ENCODE results near the gene CELF4.

CELF4 gene

GRCh38 chr18:37486848-37487247, 78.8 kb downstream of the CELF4 start:
- Histone ChIP-seq H3K36me3 (ENCODE audit: insufficient read depth, low read length) (no peaks in the 10 kb centered on the region), H3K9me3 (ENCODE audit: low read depth, low read length) (no peaks in the 10 kb centered on the region), H3K27ac (no peak overlapping the region), H3K4me3 (no peak overlapping the region), H3K9ac (ENCODE audit: insufficient read length) (no peak overlapping the region)
- no peak for DNase-seq (ENCODE audit: low read depth, low spot score)
- no peak for TF ChIP-seq EZH2 (IDR thresholded peaks at IDR 0.05)
- no peak for TF ChIP-seq FOXP2 (optimal IDR thresholded peaks at IDR 0.05; ENCODE audit: control extremely low read depth, extremely low read length, insufficient read depth)
- TF ChIP-seq POLR2AphosphoS5 (IDR thresholded peaks at IDR 0.05; ENCODE audit: borderline replicate concordance, low read depth, low read length) = no peak

GRCh38 chr18:37484983-37485834, 80.4 kb downstream of the CELF4 start:
- DNase-seq (ENCODE audit: low read depth, low spot score) = no peak
- TF ChIP-seq POLR2AphosphoS5 (IDR thresholded peaks at IDR 0.05; ENCODE audit: borderline replicate concordance, low read depth, low read length) = no peak
- TF ChIP-seq FOXP2 (optimal IDR thresholded peaks at IDR 0.05; ENCODE audit: control extremely low read depth, extremely low read length, insufficient read depth) = no peak
- Histone ChIP-seq H3K9ac (ENCODE audit: insufficient read length) (no peak overlapping the region), H3K27ac (no peak overlapping the region), H3K9me3 (ENCODE audit: low read depth, low read length) (no peaks in the 10 kb centered on the region), H3K4me3 (no peak overlapping the region), H3K36me3 (ENCODE audit: insufficient read depth, low read length) (no peaks in the 10 kb centered on the region)

- Histone ChIP-seq H3K36me3 (ENCODE audit: insufficient read depth, low read length) (no peaks in the 10 kb centered on the region), H3K9ac (ENCODE audit: insufficient read length) (no peak overlapping the region), H3K4me3 (no peak overlapping the region), H3K9me3 (ENCODE audit: low read depth, low read length) (no peaks in the 10 kb centered on the region), H3K27ac (no peak overlapping the region)
- no peak for TF ChIP-seq EZH2 (IDR thresholded peaks at IDR 0.05)
- TF ChIP-seq POLR2AphosphoS5 (IDR thresholded peaks at IDR 0.05; ENCODE audit: borderline replicate concordance, low read depth, low read length) = no peak
- no peak for TF ChIP-seq FOXP2 (optimal IDR thresholded peaks at IDR 0.05; ENCODE audit: control extremely low read depth, extremely low read length, insufficient read depth)
- DNase-seq (ENCODE audit: low read depth, low spot score) = no peak
Measured at GRCh38 chr18:37483984-37484819, 81.4 kb downstream of the CELF4 start.

GRCh38 chr18:37483221-37483971, 82.2 kb downstream of the CELF4 start:
- TF ChIP-seq POLR2AphosphoS5 (IDR thresholded peaks at IDR 0.05; ENCODE audit: borderline replicate concordance, low read depth, low read length) (no peak), EZH2 (IDR thresholded peaks at IDR 0.05) (no peak), FOXP2 (optimal IDR thresholded peaks at IDR 0.05; ENCODE audit: control extremely low read depth, extremely low read length, insufficient read depth) (no peak)
- H3K9me3 ChIP-seq (ENCODE audit: low read depth, low read length) = no peaks in the 10 kb centered on the region
- no peak overlapping the region for H3K27ac ChIP-seq
- H3K4me3 ChIP-seq = no peak overlapping the region
- DNase-seq (ENCODE audit: low read depth, low spot score) = no peak
- H3K9ac ChIP-seq (ENCODE audit: insufficient read length) = no peak overlapping the region
- H3K36me3 ChIP-seq (ENCODE audit: insufficient read depth, low read length) = no peaks in the 10 kb centered on the region

GRCh38 chr18:37482433-37482832, 83.2 kb downstream of the CELF4 start:
- no peak for TF ChIP-seq EZH2 (IDR thresholded peaks at IDR 0.05)
- no peak for TF ChIP-seq POLR2AphosphoS5 (IDR thresholded peaks at IDR 0.05; ENCODE audit: borderline replicate concordance, low read depth, low read length)
- TF ChIP-seq FOXP2 (optimal IDR thresholded peaks at IDR 0.05; ENCODE audit: control extremely low read depth, extremely low read length, insufficient read depth) = no peak
- H3K9me3 ChIP-seq (ENCODE audit: low read depth, low read length) = no peaks in the 10 kb centered on the region
- no peak overlapping the region for H3K9ac ChIP-seq (ENCODE audit: insufficient read length)
- no peak for DNase-seq (ENCODE audit: low read depth, low spot score)
- no peak overlapping the region for H3K4me3 ChIP-seq
- H3K27ac ChIP-seq = no peak overlapping the region
- no peaks in the 10 kb centered on the region for H3K36me3 ChIP-seq (ENCODE audit: insufficient read depth, low read length)

GRCh38 chr18:37482002-37482401, 83.6 kb downstream of the CELF4 start:
- H3K9me3 ChIP-seq (ENCODE audit: low read depth, low read length) = no peaks in the 10 kb centered on the region
- no peaks in the 10 kb centered on the region for H3K36me3 ChIP-seq (ENCODE audit: insufficient read depth, low read length)
- TF ChIP-seq EZH2 (IDR thresholded peaks at IDR 0.05) = no peak
- TF ChIP-seq FOXP2 (optimal IDR thresholded peaks at IDR 0.05; ENCODE audit: control extremely low read depth, extremely low read length, insufficient read depth) = no peak
- no peak for TF ChIP-seq POLR2AphosphoS5 (IDR thresholded peaks at IDR 0.05; ENCODE audit: borderline replicate concordance, low read depth, low read length)
- H3K9ac ChIP-seq (ENCODE audit: insufficient read length) = no peak overlapping the region
- no peak overlapping the region for H3K4me3 ChIP-seq
- DNase-seq (ENCODE audit: low read depth, low spot score) = no peak
- no peak overlapping the region for H3K27ac ChIP-seq

GRCh38 chr18:37481491-37481890, 84.1 kb downstream of the CELF4 start:
- Histone ChIP-seq H3K9ac (ENCODE audit: insufficient read length) (no peak overlapping the region), H3K36me3 (ENCODE audit: insufficient read depth, low read length) (no peaks in the 10 kb centered on the region), H3K4me3 (no peak overlapping the region), H3K27ac (no peak overlapping the region), H3K9me3 (ENCODE audit: low read depth, low read length) (no peaks in the 10 kb centered on the region)
- TF ChIP-seq POLR2AphosphoS5 (IDR thresholded peaks at IDR 0.05; ENCODE audit: borderline replicate concordance, low read depth, low read length) = no peak
- no peak for TF ChIP-seq FOXP2 (optimal IDR thresholded peaks at IDR 0.05; ENCODE audit: control extremely low read depth, extremely low read length, insufficient read depth)
- no peak for TF ChIP-seq EZH2 (IDR thresholded peaks at IDR 0.05)
- DNase-seq (ENCODE audit: low read depth, low spot score) = no peak

- Histone ChIP-seq H3K4me3 (no peak overlapping the region), H3K9me3 (ENCODE audit: low read depth, low read length) (no peaks in the 10 kb centered on the region), H3K27ac (no peak overlapping the region), H3K9ac (ENCODE audit: insufficient read length) (no peak overlapping the region), H3K36me3 (ENCODE audit: insufficient read depth, low read length) (no peaks in the 10 kb centered on the region)
- no peak for DNase-seq (ENCODE audit: low read depth, low spot score)
- TF ChIP-seq EZH2 (IDR thresholded peaks at IDR 0.05) = no peak
- no peak for TF ChIP-seq FOXP2 (optimal IDR thresholded peaks at IDR 0.05; ENCODE audit: control extremely low read depth, extremely low read length, insufficient read depth)
- TF ChIP-seq POLR2AphosphoS5 (IDR thresholded peaks at IDR 0.05; ENCODE audit: borderline replicate concordance, low read depth, low read length) = no peak
Measured at GRCh38 chr18:37481072-37481471, 84.5 kb downstream of the CELF4 start.

Measured in SK-N-MC (cell line).